Nephron (organoid): ENCODE results near the gene DMWD.

Source experiments
- H3K27ac Mint-ChIP-seq, 3 experiments: 2 replicates each; pipeline ENCODE4 v1.8.0; 2020; ENCODE audit warnings: mixed read lengths in 3 of 3, mild to moderate bottlenecking in 2 of 3, moderate library complexity in 1 of 3
- H3K27me3 Mint-ChIP-seq: 2 replicates; pipeline ENCODE4 v1.8.0; 2021; ENCODE audit warnings: low read depth, mild to moderate bottlenecking, moderate library complexity, mixed read lengths
- H3K36me3 Mint-ChIP-seq: 2 replicates; pipeline ENCODE4 v1.8.0; 2020; ENCODE audit warnings: low read depth, mixed read lengths
- H3K4me1 Mint-ChIP-seq: 2 replicates; pipeline ENCODE4 v1.8.0; 2020; ENCODE audit warnings: mixed read lengths
- H3K4me3 Mint-ChIP-seq, 3 experiments: 2 replicates each; pipeline ENCODE4 v1.8.0; 2020; ENCODE audit warnings: mild to moderate bottlenecking in 3 of 3, mixed read lengths in 3 of 3, moderate library complexity in 2 of 3
- H3K9me3 Mint-ChIP-seq: 2 replicates; pipeline ENCODE4 v1.8.0; 2020; ENCODE audit warnings: mixed read lengths
- TF ChIP-seq, protein P1 (sequence below), 3 experiments: fragments of 200-600 bp; sonication (generic); IDR thresholded peaks; one replicate each; pipeline ENCODE4 v1.5.0; 2021; ENCODE audit warnings: antibody characterized with exemption in 3 of 3; ENCODE audit not compliant: unreplicated experiment in 3 of 3

The DMWD gene

GRCh38 chr19:45739498-45740439, 52.9 kb downstream of the DMWD start:
- no peaks in the 10 kb centered on the region for H3K4me1 Mint-ChIP-seq
- TF ChIP-seq, protein P1, sequence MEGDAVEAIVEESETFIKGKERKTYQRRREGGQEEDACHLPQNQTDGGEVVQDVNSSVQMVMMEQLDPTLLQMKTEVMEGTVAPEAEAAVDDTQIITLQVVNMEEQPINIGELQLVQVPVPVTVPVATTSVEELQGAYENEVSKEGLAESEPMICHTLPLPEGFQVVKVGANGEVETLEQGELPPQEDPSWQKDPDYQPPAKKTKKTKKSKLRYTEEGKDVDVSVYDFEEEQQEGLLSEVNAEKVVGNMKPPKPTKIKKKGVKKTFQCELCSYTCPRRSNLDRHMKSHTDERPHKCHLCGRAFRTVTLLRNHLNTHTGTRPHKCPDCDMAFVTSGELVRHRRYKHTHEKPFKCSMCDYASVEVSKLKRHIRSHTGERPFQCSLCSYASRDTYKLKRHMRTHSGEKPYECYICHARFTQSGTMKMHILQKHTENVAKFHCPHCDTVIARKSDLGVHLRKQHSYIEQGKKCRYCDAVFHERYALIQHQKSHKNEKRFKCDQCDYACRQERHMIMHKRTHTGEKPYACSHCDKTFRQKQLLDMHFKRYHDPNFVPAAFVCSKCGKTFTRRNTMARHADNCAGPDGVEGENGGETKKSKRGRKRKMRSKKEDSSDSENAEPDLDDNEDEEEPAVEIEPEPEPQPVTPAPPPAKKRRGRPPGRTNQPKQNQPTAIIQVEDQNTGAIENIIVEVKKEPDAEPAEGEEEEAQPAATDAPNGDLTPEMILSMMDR (IDR thresholded peaks at IDR 0.05; ENCODE audit: unreplicated experiment in 3 of 3): no peak
- H3K4me3 Mint-ChIP-seq: no peak overlapping the region
- no peaks in the 10 kb centered on the region for H3K36me3 Mint-ChIP-seq
- H3K9me3 Mint-ChIP-seq: no peaks in the 10 kb centered on the region
- no peak overlapping the region for H3K27ac Mint-ChIP-seq
- H3K27me3 Mint-ChIP-seq: no peaks in the 10 kb centered on the region

GRCh38 chr19:45733160-45733810, 59.4 kb downstream of the DMWD start, which contains the start of gene MEIOSIN:
MEIOSIN (plus strand) TSS chr19:45733439; CDS start chr19:45735377, 1,938 bp downstream.
- peaks cover 18% of the 10 kb centered on the region for H3K4me1 Mint-ChIP-seq

More at GRCh38 chr19:45733160-45733810, 59.4 kb downstream of the DMWD start, which contains the start of gene MEIOSIN:
- Mint-ChIP-seq H3K36me3 (peaks cover 1% of the 10 kb centered on the region), H3K9me3 (no peaks in the 10 kb centered on the region), H3K27ac (peak within 1 kb of the TSS in 2 of 3 experiments; percentile 22 to 43), H3K27me3 (no peaks in the 10 kb centered on the region), H3K4me3 (peak within 1 kb of the TSS in 2 of 3 experiments; percentile 36 to 45)
- TF ChIP-seq, protein P1 (IDR thresholded peaks at IDR 0.05; ENCODE audit: unreplicated experiment in 3 of 3): no peak
